Keratinocyte (primary cell): ENCODE data around the gene PAIP1. TPM values are rescaled to one million over a fixed set of nuclear protein-coding genes. Genes with fewer than 3 reads are reported as not detected.

Experiments
- DNase-seq: peaks from one replicate; pipeline ENCODE4 v3.0.0-alpha.2; 2011; ENCODE audit warnings: low read depth, missing footprints, low spot score
- FAIRE-seq: peaks from 2 replicates; lab custom pipeline; 2011; peaks lifted over from hg19 to GRCh38; lab: Jason Lieb, UNC
- H2AFZ ChIP-seq: 2 replicates; pipeline ENCODE4 v1.6.0; 2012; ENCODE audit warnings: low read length, control low read depth, inconsistent platforms; ENCODE audit not compliant: control insufficient read depth
- H3K27ac ChIP-seq: 2 replicates; pipeline ENCODE4 v1.5.1; 2011; ENCODE audit warnings: low read length; ENCODE audit not compliant: control insufficient read depth, insufficient read depth
- H3K27me3 ChIP-seq: 3 replicates; pipeline ENCODE4 v1.6.0; 2011; ENCODE audit warnings: low read length; ENCODE audit not compliant: control insufficient read depth, insufficient read depth; ENCODE audit errors: extremely low read depth
- H3K36me3 ChIP-seq, 2 experiments: 2 replicates in 1 of 2; 3 replicates in 1 of 2; pipeline ENCODE4 v1.5.1; 2011; ENCODE audit warnings: low read length in 2 of 2, mild to moderate bottlenecking in 1 of 2; ENCODE audit not compliant: control insufficient read depth in 2 of 2, insufficient read depth in 2 of 2; ENCODE audit errors: extremely low read depth in 1 of 2
- H3K4me1 ChIP-seq: 3 replicates; pipeline ENCODE4 v1.5.1; 2011; ENCODE audit warnings: low read length; ENCODE audit not compliant: control insufficient read depth, insufficient read depth; ENCODE audit errors: extremely low read depth
- H3K4me2 ChIP-seq: 3 replicates; pipeline ENCODE4 v1.6.0; 2011; ENCODE audit warnings: low read depth, low read length; ENCODE audit not compliant: control insufficient read depth, insufficient read depth; ENCODE audit errors: extremely low read depth
- H3K4me3 ChIP-seq, 3 experiments: fragments of 200-600 bp in 1 of 3; sonication (generic) in 1 of 3; 2 replicates in 2 of 3; 3 replicates in 1 of 3; pipeline ENCODE4 v1.5.1; 2011 to 2016; ENCODE audit warnings: low read length in 3 of 3, mild to moderate bottlenecking in 3 of 3, control low read depth in 2 of 3, inconsistent platforms in 1 of 3, low read depth in 1 of 3, mixed read lengths in 1 of 3, mixed run types in 1 of 3, moderate library complexity in 1 of 3; ENCODE audit not compliant: control insufficient read depth in 2 of 3, insufficient read depth in 2 of 3; ENCODE audit errors: extremely low read depth in 1 of 3
- H3K79me2 ChIP-seq: 2 replicates; pipeline ENCODE4 v1.6.0; 2012; ENCODE audit warnings: low read length; ENCODE audit not compliant: control insufficient read depth, insufficient read depth
- H3K9ac ChIP-seq: 3 replicates; pipeline ENCODE4 v1.6.0; 2011; ENCODE audit warnings: low read length; ENCODE audit not compliant: control insufficient read depth, insufficient read depth; ENCODE audit errors: extremely low read depth
- H3K9me1 ChIP-seq: 3 replicates; pipeline ENCODE4 v1.6.0; 2011; ENCODE audit warnings: low read length; ENCODE audit not compliant: control insufficient read depth, insufficient read depth; ENCODE audit errors: extremely low read depth
- H3K9me3 ChIP-seq: 2 replicates; pipeline ENCODE4 v1.5.1; 2012; ENCODE audit warnings: low read depth, low read length; ENCODE audit not compliant: control insufficient read depth
- H4K20me1 ChIP-seq: 3 replicates; pipeline ENCODE4 v1.6.0; 2011; ENCODE audit warnings: low read length; ENCODE audit not compliant: control insufficient read depth, insufficient read depth; ENCODE audit errors: extremely low read depth
- EZH2 ChIP-seq: IDR thresholded peaks from one replicate; pipeline ENCODE4 v1.6.1; 2012; ENCODE audit warnings: inconsistent platforms, mild to moderate bottlenecking, low read length, moderate library complexity
- dilution Hi-C: fragments of 300-500 bp; cut with MboI; formaldehyde crosslinking; loops from one replicate; pipeline ENCODE4 v1.7.0; 2020; ENCODE audit warnings: low sequenced_read_pairs; ENCODE audit not compliant: extremely low pct_ligation_motif_present
- polyA plus RNA-seq, 5 experiments: library from polyadenylated mRNA; depleted of rRNA in 3 of 5; stranded (reverse) in 3 of 5; stranded (forward) in 1 of 5; unstranded in 1 of 5; fragments of >200 nt; gene quantifications; 1 replicate in 1 of 5; 2 replicates in 3 of 5; 3 replicates in 1 of 5; pipeline versions ENCODE4 v1.2.1 to v1.2.3, GENCODE V29; 2011 to 2012; ENCODE audit warnings: missing spikeins in 2 of 5, low read depth in 1 of 5, low replicate concordance in 1 of 5
- TF ChIP-seq, protein P1 (sequence below), 3 experiments: IDR thresholded peaks in 1 of 3; conservative IDR thresholded peaks in 1 of 3; optimal IDR thresholded peaks in 1 of 3; 2 replicates in 2 of 3; 3 replicates in 1 of 3; pipeline versions ENCODE3 to v1.5.1; 2011; ENCODE audit warnings: low read length in 3 of 3, mild to moderate bottlenecking in 3 of 3, moderate library complexity in 2 of 3, control low read depth in 1 of 3, inconsistent platforms in 1 of 3; ENCODE audit not compliant: insufficient read depth in 2 of 3; ENCODE audit errors: extremely low read depth in 1 of 3

PAIP1 gene
- polyA plus RNA-seq, 1 donor (not counting 4 experiments of a cell fraction or from before 2014, with no cell fraction given) = 115 TPM

DNA sequence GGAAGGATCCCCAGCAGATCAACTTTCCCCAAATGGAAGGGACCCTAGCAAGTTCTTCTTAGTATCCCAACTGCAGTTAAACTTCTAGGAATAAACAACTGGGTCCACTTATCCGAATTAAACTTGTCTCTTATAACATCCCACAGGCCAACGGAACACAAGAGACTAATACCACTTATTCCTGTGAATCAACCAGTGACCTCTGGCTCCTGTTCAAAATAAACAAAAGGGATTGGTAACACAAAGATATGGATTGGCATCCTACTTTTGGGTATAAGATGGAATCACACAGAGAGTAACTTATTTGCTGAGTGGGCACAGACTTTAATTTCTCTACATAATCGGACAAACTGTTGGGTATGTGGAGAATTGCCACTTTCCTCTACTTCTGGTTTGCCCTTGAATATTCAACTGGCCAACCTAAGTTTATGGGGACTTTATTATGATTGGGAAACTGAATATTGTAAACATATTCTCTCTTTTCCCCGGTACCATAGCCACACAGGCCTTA, 12.4 kb upstream of the PAIP1 start:
- Histone ChIP-seq H3K27ac (no peak overlapping the region), H3K9me1 (no peaks in the 10 kb centered on the region), H3K4me1 (no peaks in the 10 kb centered on the region), H2AFZ (no peak overlapping the region), H3K79me2 (no peaks in the 10 kb centered on the region), H3K9ac (no peak overlapping the region), H3K4me2 (no peak overlapping the region), H3K27me3 (no peaks in the 10 kb centered on the region), H3K9me3 (no peaks in the 10 kb centered on the region), H3K36me3 (no peaks in the 10 kb centered on the region), H4K20me1 (no peaks in the 10 kb centered on the region), H3K4me3 (no peak overlapping the region)
- no peak for TF ChIP-seq EZH2
- TF ChIP-seq, protein P1, sequence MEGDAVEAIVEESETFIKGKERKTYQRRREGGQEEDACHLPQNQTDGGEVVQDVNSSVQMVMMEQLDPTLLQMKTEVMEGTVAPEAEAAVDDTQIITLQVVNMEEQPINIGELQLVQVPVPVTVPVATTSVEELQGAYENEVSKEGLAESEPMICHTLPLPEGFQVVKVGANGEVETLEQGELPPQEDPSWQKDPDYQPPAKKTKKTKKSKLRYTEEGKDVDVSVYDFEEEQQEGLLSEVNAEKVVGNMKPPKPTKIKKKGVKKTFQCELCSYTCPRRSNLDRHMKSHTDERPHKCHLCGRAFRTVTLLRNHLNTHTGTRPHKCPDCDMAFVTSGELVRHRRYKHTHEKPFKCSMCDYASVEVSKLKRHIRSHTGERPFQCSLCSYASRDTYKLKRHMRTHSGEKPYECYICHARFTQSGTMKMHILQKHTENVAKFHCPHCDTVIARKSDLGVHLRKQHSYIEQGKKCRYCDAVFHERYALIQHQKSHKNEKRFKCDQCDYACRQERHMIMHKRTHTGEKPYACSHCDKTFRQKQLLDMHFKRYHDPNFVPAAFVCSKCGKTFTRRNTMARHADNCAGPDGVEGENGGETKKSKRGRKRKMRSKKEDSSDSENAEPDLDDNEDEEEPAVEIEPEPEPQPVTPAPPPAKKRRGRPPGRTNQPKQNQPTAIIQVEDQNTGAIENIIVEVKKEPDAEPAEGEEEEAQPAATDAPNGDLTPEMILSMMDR (optimal IDR thresholded peaks at IDR 0.05 in 1 of 3, IDR thresholded peaks at IDR 0.05 in 1 of 3, conservative IDR thresholded peaks at IDR 0.05 in 1 of 3; ENCODE audit: extremely low read depth in 1 of 3, insufficient read depth in 2 of 3, low read length in 3 of 3) = no peak
- FAIRE-seq (no peak), DNase-seq (no peak)
- dilution Hi-C loops = no loop called here

DNA sequence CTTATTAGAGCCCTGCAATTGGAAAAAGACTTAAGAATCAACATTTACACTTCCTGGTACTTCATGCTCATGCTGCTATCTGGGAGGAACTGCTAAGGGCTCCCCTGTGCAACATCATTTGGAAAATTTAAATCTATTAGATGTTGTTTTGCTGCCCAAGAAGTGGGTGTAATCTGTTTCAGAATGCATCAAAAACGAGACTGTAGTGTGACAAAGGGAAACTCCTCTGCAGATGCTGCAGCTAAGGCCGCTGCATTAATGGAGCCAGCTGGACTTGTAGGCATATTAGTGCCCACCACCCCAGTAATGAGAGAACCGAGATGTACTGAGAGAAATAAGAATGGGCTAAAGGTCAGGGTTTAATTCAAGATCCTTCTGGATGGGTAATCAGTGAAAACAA, 11.1 kb upstream of the PAIP1 start:
- no peaks in the 10 kb centered on the region for H3K27me3 ChIP-seq
- no peaks in the 10 kb centered on the region for H4K20me1 ChIP-seq
- no peaks in the 10 kb centered on the region for H3K79me2 ChIP-seq
- dilution Hi-C loops = no loop called here
- no peak overlapping the region for H3K9ac ChIP-seq
- TF ChIP-seq EZH2 = no peak
- TF ChIP-seq, protein P1 (optimal IDR thresholded peaks at IDR 0.05 in 1 of 3, IDR thresholded peaks at IDR 0.05 in 1 of 3, conservative IDR thresholded peaks at IDR 0.05 in 1 of 3; ENCODE audit: extremely low read depth in 1 of 3, insufficient read depth in 2 of 3, low read length in 3 of 3) = no peak
- H3K4me1 ChIP-seq = no peaks in the 10 kb centered on the region
- no peaks in the 10 kb centered on the region for H3K9me1 ChIP-seq
- no peaks in the 10 kb centered on the region for H3K9me3 ChIP-seq
- no peak overlapping the region for H3K27ac ChIP-seq
- no peak overlapping the region for H2AFZ ChIP-seq
- H3K36me3 ChIP-seq = no peaks in the 10 kb centered on the region
- FAIRE-seq = no peak
- DNase-seq = no peak
- no peak overlapping the region for H3K4me3 ChIP-seq
- H3K4me2 ChIP-seq = no peak overlapping the region
